HepG2 (cell line): ENCODE measurements around the gene CADM4. TPM values are rescaled to one million over a fixed set of nuclear protein-coding genes. Genes with fewer than 3 reads are reported as not detected.

Experiments used
- BATF2 ChIP-seq: sonication (generic); formaldehyde crosslinking; IDR thresholded peaks from 2 replicates; pipeline ENCODE4 v1.8.0; 2022; ENCODE audit warnings: mild to moderate bottlenecking, missing genetic modification reagents, moderate library complexity
- BCL3 ChIP-seq: sonication (generic); formaldehyde crosslinking; IDR thresholded peaks from 2 replicates; pipeline ENCODE4 v1.5.1; 2020; ENCODE audit warnings: mild to moderate bottlenecking, missing genetic modification reagents, moderate library complexity
- CSRNP1 ChIP-seq: sonication (generic); formaldehyde crosslinking; IDR thresholded peaks from 2 replicates; pipeline ENCODE4 v1.8.1; 2023; ENCODE audit warnings: mild to moderate bottlenecking, missing genetic modification reagents
- HDAC1 ChIP-seq: sonication (generic); formaldehyde crosslinking; IDR thresholded peaks from 2 replicates; pipeline ENCODE4 v1.5.1; 2020; ENCODE audit warnings: mild to moderate bottlenecking, missing genetic modification reagents
- KDM2A ChIP-seq: sonication (generic); formaldehyde crosslinking; IDR thresholded peaks from 2 replicates; pipeline ENCODE4 v1.4.0; 2020; ENCODE audit warnings: low read depth, missing genetic modification reagents, borderline replicate concordance
- MXD3 ChIP-seq: IDR thresholded peaks from 2 replicates; pipeline ENCODE4 v1.6.1; 2016; ENCODE audit warnings: mild to moderate bottlenecking, missing biosample characterization, missing genetic modification reagents
- MYPOP ChIP-seq: sonication (generic); formaldehyde crosslinking; IDR thresholded peaks from 2 replicates; pipeline ENCODE4 v1.8.1; 2023; ENCODE audit warnings: mild to moderate bottlenecking, moderate library complexity, missing genetic modification reagents
- NFYB ChIP-seq: sonication (generic); formaldehyde crosslinking; IDR thresholded peaks from 2 replicates; pipeline ENCODE4 v1.4.0; 2020; ENCODE audit warnings: missing genetic modification reagents
- NR2F2 ChIP-seq: IDR thresholded peaks from 2 replicates; pipeline ENCODE4 v1.6.1; 2012; ENCODE audit warnings: low read depth, inconsistent platforms, borderline replicate concordance
- SIN3A ChIP-seq: IDR thresholded peaks from 2 replicates; pipeline ENCODE4 v1.6.1; 2011; ENCODE audit warnings: low read depth, mild to moderate bottlenecking, control low read depth, low read length, borderline replicate concordance
- SMARCE1 ChIP-seq: fragments of 450-650 bp; IDR thresholded peaks from 2 replicates; pipeline ENCODE4 v1.6.1; 2017; ENCODE audit warnings: borderline replicate concordance
- SRSF9 ChIP-seq: fragments of 200-400 bp; formaldehyde crosslinking; IDR thresholded peaks from 2 replicates; pipeline ENCODE4 v1.6.1; 2018; ENCODE audit warnings: borderline replicate concordance, mild to moderate bottlenecking, low read depth, low read length; ENCODE audit not compliant: insufficient read depth, poor library complexity, severe bottlenecking
- TBL1XR1 ChIP-seq: fragments of 150-350 bp; IDR thresholded peaks from 2 replicates; pipeline ENCODE4 v1.6.1; 2014; ENCODE audit warnings: borderline replicate concordance, low read length; ENCODE audit not compliant: partially characterized antibody
- THRA ChIP-seq: sonication (generic); formaldehyde crosslinking; IDR thresholded peaks from 2 replicates; pipeline ENCODE4 v1.4.0; 2020; ENCODE audit warnings: missing genetic modification reagents, borderline replicate concordance
- ZFP37 ChIP-seq: sonication (generic); formaldehyde crosslinking; IDR thresholded peaks from 2 replicates; pipeline ENCODE4 v1.4.0; 2020; ENCODE audit warnings: missing genetic modification reagents, borderline replicate concordance
- ZNF205 ChIP-seq: IDR thresholded peaks from 2 replicates; pipeline ENCODE4 v1.6.1; 2018; ENCODE audit warnings: missing biosample characterization, missing genetic modification reagents
- ZNF263 ChIP-seq: sonication (generic); formaldehyde crosslinking; IDR thresholded peaks from 2 replicates; pipeline ENCODE4 v1.4.0; 2020; ENCODE audit warnings: missing genetic modification reagents
- ZNF335 ChIP-seq: sonication (generic); formaldehyde crosslinking; IDR thresholded peaks from 2 replicates; pipeline ENCODE4 v1.4.0; 2020; ENCODE audit warnings: missing genetic modification reagents
- ZNF577 ChIP-seq: sonication (generic); formaldehyde crosslinking; IDR thresholded peaks from 2 replicates; pipeline ENCODE4 v1.4.0; 2020; ENCODE audit warnings: mild to moderate bottlenecking, low read depth, missing genetic modification reagents, borderline replicate concordance
- ZNF674 ChIP-seq: sonication (generic); formaldehyde crosslinking; IDR thresholded peaks from 2 replicates; pipeline ENCODE4 v1.5.0; 2020; ENCODE audit warnings: low read depth, mild to moderate bottlenecking, missing genetic modification reagents
- ZNF747 ChIP-seq: sonication (generic); formaldehyde crosslinking; IDR thresholded peaks from 2 replicates; pipeline ENCODE4 v1.8.1; 2023; ENCODE audit warnings: missing genetic modification reagents, mild to moderate bottlenecking, borderline replicate concordance
- ZNF792 ChIP-seq: IDR thresholded peaks from 2 replicates; pipeline ENCODE4 v1.6.1; 2016
- polyA plus RNA-seq, 8 experiments: library from polyadenylated mRNA; depleted of rRNA in 3 of 8; stranded (reverse) in 7 of 8; unstranded in 1 of 8; fragments of >200 nt; fragmentation: Illumina TruSeq in 4 of 8; extraction: Trizol in 4 of 8; gene quantifications; 2 replicates each; pipeline versions ENCODE4 v1.2.1 to v1.2.3, GENCODE V29; 2011 to 2016; ENCODE audit warnings: low read depth in 4 of 8, missing spikeins in 1 of 8, mixed read lengths in 1 of 8; ENCODE audit not compliant: insufficient read depth in 1 of 8
- total RNA-seq, 5 experiments: library from RNA; depleted of rRNA; stranded (reverse); fragments of >200 nt; fragmentation: Illumina TruSeq; extraction: Trizol; gene quantifications; 2 replicates each; pipeline ENCODE4 v1.2.3, GENCODE V29; 2016; ENCODE audit warnings: low read depth in 1 of 5

Gene CADM4
- total and polyA plus RNA-seq, 2 of the 13 experiments (the other 11 are each of a cell fraction or from before 2014, with no cell fraction given): 8.5 to 16.0 TPM

- TF ChIP-seq MYPOP (CRISPR knock-in tag) (0 out of 2 replicates have a peak, but pooled peaks have one; percentile 42), ZNF792 (0 out of 2 replicates have a peak, but pooled peaks have one; percentile 20), ZNF577 (CRISPR knock-in tag) (no peak), SMARCE1 (no peak), SIN3A (peak; percentile 75), ZNF205 (no peak), BATF2 (CRISPR knock-in tag) (no peak), NFYB (CRISPR knock-in tag) (no peak), SRSF9 (no peak), THRA (0 out of 2 replicates have a peak, but pooled peaks have one; percentile 11), TBL1XR1 (peak; percentile 18), ZNF674 (CRISPR knock-in tag) (no peak), CSRNP1 (CRISPR knock-in tag) (peak; percentile 50; the same call in 1 of the 2 replicates), NR2F2 (peak; percentile 35; the same call in 1 of the 2 replicates), ZNF263 (CRISPR knock-in tag) (0 out of 2 replicates have a peak, but pooled peaks have one; percentile 18), BCL3 (CRISPR knock-in tag) (peak; percentile 84; the same call in 1 of the 2 replicates), ZFP37 (CRISPR knock-in tag) (no peak), HDAC1 (CRISPR knock-in tag) (peak; percentile 81), ZNF335 (peak; percentile 100), KDM2A (CRISPR knock-in tag) (peak; percentile 92; the same call in 1 of the 2 replicates), MXD3 (no peak), ZNF747 (CRISPR knock-in tag) (peak; percentile 76; the same call in 1 of the 2 replicates)
These were observed 43.4 kb downstream of the CADM4 start, which contains the start of the genes IRGQ and ZNF576 (continued) for GRCh38 chr19:43595999-43596841.
